ENCODE measurements around the gene AMIGO1. TPM values are rescaled to one million over a fixed set of nuclear protein-coding genes. Genes with fewer than 3 reads are reported as not detected.

Gene AMIGO1
- total RNA-seq, 1 experiment from 2014 or later: 0.10 TPM

DNA sequence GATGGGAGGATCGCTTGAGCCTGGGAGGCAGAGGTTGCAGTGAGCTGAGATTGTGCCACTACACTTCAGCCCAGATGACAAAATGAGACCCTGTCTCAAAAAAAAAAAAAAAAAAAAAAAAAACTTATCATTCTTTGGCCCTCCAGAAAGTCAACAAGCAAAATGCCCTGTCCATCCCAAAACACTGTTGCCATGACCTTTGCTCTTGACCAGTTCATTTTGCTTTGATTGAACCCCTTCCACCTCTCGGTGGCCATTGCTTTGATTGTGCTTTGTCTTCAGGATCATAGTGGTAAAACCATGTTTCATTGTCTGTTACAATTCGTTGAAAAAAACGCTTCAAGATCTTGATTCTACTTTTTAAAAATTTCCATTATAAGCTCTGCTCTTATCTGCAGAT, 51.7 kb downstream of the AMIGO1 start:
- Histone ChIP-seq H3K4me3 (replicated peaks in 1 of 2; ENCODE audit: low read depth in 1 of 2, low read length in 2 of 2) (no peak overlapping the region), H3K79me2 (ENCODE audit: insufficient read depth, low read length) (no peaks in the 10 kb centered on the region), H3K4me1 (ENCODE audit: control insufficient read depth in 1 of 2, insufficient read depth in 2 of 2, low read length in 2 of 2) (no peaks in the 10 kb centered on the region), H3K9ac (ENCODE audit: low read length) (no peak overlapping the region), H3K36me3 (ENCODE audit: control insufficient read depth in 1 of 2, insufficient read depth in 2 of 2, low read length in 2 of 2) (no peaks in the 10 kb centered on the region), H2AFZ (ENCODE audit: low read depth, low read length, poor library complexity, severe bottlenecking) (no peak overlapping the region), H4K20me1 (ENCODE audit: insufficient read depth) (no peaks in the 10 kb centered on the region), H3K4me2 (ENCODE audit: low read length) (no peak overlapping the region), H3K27me3 (ENCODE audit: insufficient read depth, low read length) (no peaks in the 10 kb centered on the region), H3K9me2 (ENCODE audit: insufficient read depth) (no peaks in the 10 kb centered on the region), H3K9me3 (ENCODE audit: control insufficient read depth in 1 of 2, insufficient read depth in 1 of 2, low read depth in 1 of 2, low read length in 2 of 2) (peaks cover 0 to 3% of the 10 kb centered on the region in 2 experiments; a peak in 1 of 4 replicates), H3K27ac (ENCODE audit: low read depth, low read length) (no peak overlapping the region)
- intact Hi-C loops (cut with micrococcal nuclease): no loop called here
- no TSS peak for BruUV-seq (replicated peaks)
- ATAC-seq: no peak
- CTCF ChIA-PET: no interaction called here
- RAD21 ChIA-PET (ENCODE audit: low non-redundant PET in 1 of 2, low total read pairs in 2 of 2, uncharacterized antibody in 2 of 2, unreplicated experiment in 2 of 2): interaction anchor here in 1 of 2 experiments (0.7 kb wide), 1 partner anchor 9 kb away, joined by 4 read pairs; no protein-coding TSS in a partner anchor
- TF ChIP-seq JUND (IDR thresholded peaks at IDR 0.05): no peak
- TF ChIP-seq, protein P1, sequence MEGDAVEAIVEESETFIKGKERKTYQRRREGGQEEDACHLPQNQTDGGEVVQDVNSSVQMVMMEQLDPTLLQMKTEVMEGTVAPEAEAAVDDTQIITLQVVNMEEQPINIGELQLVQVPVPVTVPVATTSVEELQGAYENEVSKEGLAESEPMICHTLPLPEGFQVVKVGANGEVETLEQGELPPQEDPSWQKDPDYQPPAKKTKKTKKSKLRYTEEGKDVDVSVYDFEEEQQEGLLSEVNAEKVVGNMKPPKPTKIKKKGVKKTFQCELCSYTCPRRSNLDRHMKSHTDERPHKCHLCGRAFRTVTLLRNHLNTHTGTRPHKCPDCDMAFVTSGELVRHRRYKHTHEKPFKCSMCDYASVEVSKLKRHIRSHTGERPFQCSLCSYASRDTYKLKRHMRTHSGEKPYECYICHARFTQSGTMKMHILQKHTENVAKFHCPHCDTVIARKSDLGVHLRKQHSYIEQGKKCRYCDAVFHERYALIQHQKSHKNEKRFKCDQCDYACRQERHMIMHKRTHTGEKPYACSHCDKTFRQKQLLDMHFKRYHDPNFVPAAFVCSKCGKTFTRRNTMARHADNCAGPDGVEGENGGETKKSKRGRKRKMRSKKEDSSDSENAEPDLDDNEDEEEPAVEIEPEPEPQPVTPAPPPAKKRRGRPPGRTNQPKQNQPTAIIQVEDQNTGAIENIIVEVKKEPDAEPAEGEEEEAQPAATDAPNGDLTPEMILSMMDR (IDR thresholded peaks at IDR 0.05 in 2 of 3, conservative IDR thresholded peaks at IDR 0.05 in 1 of 3; ENCODE audit: borderline replicate concordance in 1 of 3, insufficient read depth in 1 of 3, low read depth in 2 of 3, low read length in 2 of 3): no peak
- POLR2A ChIA-PET: no interaction called here
- DNase-seq (ENCODE audit: low read depth, low spot score): no peak

DNA sequence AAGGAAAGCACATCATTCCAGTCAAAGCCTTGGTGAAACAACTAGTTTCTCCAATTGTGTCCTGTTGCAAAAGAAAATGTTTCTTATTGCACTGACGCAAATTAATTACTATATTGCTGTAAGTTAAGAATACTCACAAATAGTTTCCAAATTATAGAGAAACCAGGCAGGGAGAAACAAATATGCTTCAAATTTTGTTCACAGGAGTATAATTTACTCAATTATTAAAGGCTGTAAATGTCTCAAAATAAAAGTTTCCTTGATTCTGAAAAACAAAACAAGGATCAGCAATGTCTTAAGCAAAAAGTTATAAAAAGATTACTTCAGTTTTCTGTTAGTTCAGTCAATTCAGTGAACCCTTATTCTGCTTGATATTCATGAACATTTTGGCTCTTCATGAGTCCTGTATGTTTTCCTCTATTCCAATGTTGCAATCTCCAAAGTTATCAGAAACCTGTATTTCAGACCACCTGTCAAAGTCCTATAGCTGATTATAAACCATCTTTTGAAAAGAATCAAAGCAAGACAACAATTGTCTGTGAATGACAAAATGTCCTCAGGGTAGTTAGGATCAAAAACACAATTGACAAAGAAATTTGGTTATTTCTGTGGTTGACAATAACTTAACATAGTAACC, 54.9 kb downstream of the AMIGO1 start:
- Histone ChIP-seq H3K27me3 (ENCODE audit: insufficient read depth, low read length) (no peaks in the 10 kb centered on the region), H3K4me1 (ENCODE audit: control insufficient read depth in 1 of 2, insufficient read depth in 2 of 2, low read length in 2 of 2) (no peaks in the 10 kb centered on the region), H3K27ac (ENCODE audit: low read depth, low read length) (no peak overlapping the region), H3K79me2 (ENCODE audit: insufficient read depth, low read length) (no peaks in the 10 kb centered on the region), H3K9me3 (ENCODE audit: control insufficient read depth in 1 of 2, insufficient read depth in 1 of 2, low read depth in 1 of 2, low read length in 2 of 2) (peaks cover 0 to 3% of the 10 kb centered on the region in 2 experiments; a peak in 1 of 4 replicates), H3K4me3 (replicated peaks in 1 of 2; ENCODE audit: low read depth in 1 of 2, low read length in 2 of 2) (no peak overlapping the region), H3K9me2 (ENCODE audit: insufficient read depth) (no peaks in the 10 kb centered on the region), H3K4me2 (ENCODE audit: low read length) (no peak overlapping the region), H3K9ac (ENCODE audit: low read length) (no peak overlapping the region), H3K36me3 (ENCODE audit: control insufficient read depth in 1 of 2, insufficient read depth in 2 of 2, low read length in 2 of 2) (no peaks in the 10 kb centered on the region), H2AFZ (ENCODE audit: low read depth, low read length, poor library complexity, severe bottlenecking) (no peak overlapping the region), H4K20me1 (ENCODE audit: insufficient read depth) (no peaks in the 10 kb centered on the region)
- ChIA-PET CTCF (no interaction called here), RAD21 (ENCODE audit: low non-redundant PET in 1 of 2, low total read pairs in 2 of 2, uncharacterized antibody in 2 of 2, unreplicated experiment in 2 of 2) (no interaction called here), POLR2A (no interaction called here)
- DNase-seq (ENCODE audit: low read depth, low spot score) (no peak), ATAC-seq (no peak)
- BruUV-seq (replicated peaks): no TSS peak
- intact Hi-C loops (cut with micrococcal nuclease): no loop called here
- no peak for TF ChIP-seq ELF1 (IDR thresholded peaks at IDR 0.05; ENCODE audit: borderline replicate concordance, low read depth)
- TF ChIP-seq, protein P2, sequence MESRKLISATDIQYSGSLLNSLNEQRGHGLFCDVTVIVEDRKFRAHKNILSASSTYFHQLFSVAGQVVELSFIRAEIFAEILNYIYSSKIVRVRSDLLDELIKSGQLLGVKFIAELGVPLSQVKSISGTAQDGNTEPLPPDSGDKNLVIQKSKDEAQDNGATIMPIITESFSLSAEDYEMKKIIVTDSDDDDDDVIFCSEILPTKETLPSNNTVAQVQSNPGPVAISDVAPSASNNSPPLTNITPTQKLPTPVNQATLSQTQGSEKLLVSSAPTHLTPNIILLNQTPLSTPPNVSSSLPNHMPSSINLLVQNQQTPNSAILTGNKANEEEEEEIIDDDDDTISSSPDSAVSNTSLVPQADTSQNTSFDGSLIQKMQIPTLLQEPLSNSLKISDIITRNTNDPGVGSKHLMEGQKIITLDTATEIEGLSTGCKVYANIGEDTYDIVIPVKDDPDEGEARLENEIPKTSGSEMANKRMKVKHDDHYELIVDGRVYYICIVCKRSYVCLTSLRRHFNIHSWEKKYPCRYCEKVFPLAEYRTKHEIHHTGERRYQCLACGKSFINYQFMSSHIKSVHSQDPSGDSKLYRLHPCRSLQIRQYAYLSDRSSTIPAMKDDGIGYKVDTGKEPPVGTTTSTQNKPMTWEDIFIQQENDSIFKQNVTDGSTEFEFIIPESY (IDR thresholded peaks at IDR 0.05; ENCODE audit: extremely low read depth, insufficient replicate concordance, low read length): no peak
- TF ChIP-seq TCF7L2 (IDR thresholded peaks at IDR 0.05; ENCODE audit: borderline replicate concordance, extremely low read depth, insufficient read depth, insufficient read length): no peak
- TF ChIP-seq EZH2 (IDR thresholded peaks at IDR 0.05): no peak
- TF ChIP-seq, protein P3, sequence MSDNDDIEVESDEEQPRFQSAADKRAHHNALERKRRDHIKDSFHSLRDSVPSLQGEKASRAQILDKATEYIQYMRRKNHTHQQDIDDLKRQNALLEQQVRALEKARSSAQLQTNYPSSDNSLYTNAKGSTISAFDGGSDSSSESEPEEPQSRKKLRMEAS (IDR thresholded peaks at IDR 0.05): no peak
- TF ChIP-seq CEBPB (IDR thresholded peaks at IDR 0.05; ENCODE audit: low read depth): no peak
- TF ChIP-seq POLR2AphosphoS5 (IDR thresholded peaks at IDR 0.05; ENCODE audit: low read depth, low read length): no peak
- TF ChIP-seq, protein P4, sequence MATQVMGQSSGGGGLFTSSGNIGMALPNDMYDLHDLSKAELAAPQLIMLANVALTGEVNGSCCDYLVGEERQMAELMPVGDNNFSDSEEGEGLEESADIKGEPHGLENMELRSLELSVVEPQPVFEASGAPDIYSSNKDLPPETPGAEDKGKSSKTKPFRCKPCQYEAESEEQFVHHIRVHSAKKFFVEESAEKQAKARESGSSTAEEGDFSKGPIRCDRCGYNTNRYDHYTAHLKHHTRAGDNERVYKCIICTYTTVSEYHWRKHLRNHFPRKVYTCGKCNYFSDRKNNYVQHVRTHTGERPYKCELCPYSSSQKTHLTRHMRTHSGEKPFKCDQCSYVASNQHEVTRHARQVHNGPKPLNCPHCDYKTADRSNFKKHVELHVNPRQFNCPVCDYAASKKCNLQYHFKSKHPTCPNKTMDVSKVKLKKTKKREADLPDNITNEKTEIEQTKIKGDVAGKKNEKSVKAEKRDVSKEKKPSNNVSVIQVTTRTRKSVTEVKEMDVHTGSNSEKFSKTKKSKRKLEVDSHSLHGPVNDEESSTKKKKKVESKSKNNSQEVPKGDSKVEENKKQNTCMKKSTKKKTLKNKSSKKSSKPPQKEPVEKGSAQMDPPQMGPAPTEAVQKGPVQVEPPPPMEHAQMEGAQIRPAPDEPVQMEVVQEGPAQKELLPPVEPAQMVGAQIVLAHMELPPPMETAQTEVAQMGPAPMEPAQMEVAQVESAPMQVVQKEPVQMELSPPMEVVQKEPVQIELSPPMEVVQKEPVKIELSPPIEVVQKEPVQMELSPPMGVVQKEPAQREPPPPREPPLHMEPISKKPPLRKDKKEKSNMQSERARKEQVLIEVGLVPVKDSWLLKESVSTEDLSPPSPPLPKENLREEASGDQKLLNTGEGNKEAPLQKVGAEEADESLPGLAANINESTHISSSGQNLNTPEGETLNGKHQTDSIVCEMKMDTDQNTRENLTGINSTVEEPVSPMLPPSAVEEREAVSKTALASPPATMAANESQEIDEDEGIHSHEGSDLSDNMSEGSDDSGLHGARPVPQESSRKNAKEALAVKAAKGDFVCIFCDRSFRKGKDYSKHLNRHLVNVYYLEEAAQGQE (IDR thresholded peaks at IDR 0.05; ENCODE audit: low read depth): no peak
- no peak for TF ChIP-seq SP1 (IDR thresholded peaks at IDR 0.05; ENCODE audit: low read depth)
- TF ChIP-seq CBX3 (IDR thresholded peaks at IDR 0.05; ENCODE audit: low read depth): no peak
